ENCODE measurements around the gene AHCTF1.
"Not testable (repeated sequence)": the region's sequence is repeated elsewhere in the genome, so short reads cannot be mapped to it uniquely, and the experiment has no call there.

The AHCTF1 gene

DNA sequence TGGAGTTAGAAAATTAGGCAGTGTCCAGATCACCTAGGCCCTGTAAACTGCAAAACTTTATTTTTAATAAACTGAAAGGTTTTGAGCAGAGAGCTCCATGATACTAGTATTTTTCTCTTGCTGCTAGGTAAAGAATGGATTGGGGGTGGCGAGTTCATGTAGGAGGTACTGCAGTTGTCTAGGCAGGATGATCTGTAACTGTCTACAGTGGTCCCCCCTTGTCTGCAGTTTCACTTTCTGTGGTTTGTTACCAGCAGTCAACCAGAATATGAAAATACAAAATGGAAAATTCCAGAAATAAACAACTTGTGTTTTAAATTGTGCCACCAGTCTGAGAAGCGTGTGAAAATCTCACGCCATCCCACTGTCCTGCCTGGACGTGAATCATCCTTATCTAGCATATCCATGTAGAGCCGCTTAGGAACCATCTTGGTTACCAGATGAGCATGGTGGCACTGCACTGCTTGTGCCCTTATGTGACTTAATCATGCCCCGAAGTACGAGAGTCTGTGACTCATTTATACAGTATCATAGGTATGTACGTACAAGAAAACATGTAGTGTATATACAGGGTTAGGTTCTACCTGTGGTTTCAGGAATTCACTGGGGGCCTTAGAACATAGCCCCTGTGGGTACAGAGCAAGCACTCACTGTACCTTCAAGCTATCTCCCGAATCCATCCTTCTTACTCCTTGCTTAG, 94.2 kb downstream of the AHCTF1 start:
- no peak for DNase-seq (ENCODE audit: low read depth)

DNA sequence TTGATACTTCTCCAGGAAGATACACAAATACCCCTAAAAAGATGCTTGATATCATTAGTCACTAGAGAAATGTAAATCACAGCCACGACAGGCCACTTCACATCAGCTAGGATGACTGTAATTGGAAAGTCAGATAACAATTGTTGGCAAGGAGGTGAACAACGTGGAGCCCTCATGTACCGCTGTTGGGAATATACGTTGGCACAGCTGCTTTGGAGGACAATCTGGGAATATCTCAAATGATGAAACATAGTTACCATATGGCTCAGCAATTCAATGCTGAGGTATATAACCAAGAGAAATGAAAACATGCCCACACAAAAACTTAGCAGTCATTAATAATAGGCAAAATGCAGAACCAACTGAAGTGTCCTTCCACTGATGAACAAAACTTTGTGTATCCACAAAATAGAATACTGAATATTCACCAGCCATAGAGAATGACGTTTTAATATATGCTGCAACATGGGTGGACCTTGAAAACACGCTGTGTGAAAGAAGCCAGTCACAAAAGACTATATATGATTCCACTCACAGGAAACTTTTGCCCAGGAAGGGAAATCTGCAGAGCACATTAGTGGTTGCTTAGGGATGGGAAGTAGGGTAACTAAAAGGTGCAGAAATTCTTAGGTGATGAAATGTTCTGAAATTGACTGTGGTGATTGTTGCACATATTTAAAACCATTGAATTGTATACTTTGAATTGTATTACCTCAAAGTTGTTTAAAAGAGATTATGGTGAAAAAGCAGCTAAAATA, 95.4 kb downstream of the AHCTF1 start:
- no peak for DNase-seq (ENCODE audit: low read depth)

DNA sequence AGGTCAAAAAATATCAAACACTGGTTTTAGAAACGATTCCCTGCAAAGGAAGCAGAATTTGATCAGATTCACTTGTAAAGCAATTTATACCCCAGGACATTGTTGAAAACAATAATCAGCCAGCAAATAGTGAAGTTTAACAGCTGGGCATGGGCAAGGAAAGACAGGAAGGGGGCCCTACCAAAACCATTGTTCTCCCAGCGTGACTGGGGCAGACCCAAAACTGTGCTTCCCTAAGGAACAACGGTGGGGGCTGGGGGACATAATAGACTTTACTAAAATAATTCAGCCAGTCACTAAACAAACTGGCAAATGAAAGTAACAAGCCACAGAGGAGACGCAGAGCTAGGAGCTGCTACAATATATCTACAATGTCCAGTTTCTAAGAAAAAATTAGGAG, 100.2 kb downstream of the AHCTF1 start:
- DNase-seq (ENCODE audit: low read depth) = no peak

DNA sequence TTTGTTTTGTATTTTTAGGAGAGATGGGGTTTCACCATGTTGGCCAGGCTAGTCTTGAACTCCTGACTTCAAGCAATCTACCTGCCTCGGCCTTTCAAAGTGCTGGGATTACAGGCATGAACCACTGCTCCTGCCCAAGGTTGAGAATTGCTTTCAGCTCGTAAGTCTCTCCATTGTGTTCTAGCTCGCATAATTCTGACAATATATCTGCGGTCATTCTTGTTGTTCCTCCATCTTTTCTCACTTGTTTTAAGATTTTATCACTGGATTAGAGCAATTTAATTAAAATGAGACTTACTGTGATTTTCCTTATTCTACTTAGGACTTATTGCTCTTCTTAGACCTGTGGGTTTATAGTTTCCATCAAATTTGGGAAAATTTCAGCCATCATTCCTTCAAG, 102.9 kb downstream of the AHCTF1 start:
- DNase-seq (ENCODE audit: low read depth) = no peak

DNA sequence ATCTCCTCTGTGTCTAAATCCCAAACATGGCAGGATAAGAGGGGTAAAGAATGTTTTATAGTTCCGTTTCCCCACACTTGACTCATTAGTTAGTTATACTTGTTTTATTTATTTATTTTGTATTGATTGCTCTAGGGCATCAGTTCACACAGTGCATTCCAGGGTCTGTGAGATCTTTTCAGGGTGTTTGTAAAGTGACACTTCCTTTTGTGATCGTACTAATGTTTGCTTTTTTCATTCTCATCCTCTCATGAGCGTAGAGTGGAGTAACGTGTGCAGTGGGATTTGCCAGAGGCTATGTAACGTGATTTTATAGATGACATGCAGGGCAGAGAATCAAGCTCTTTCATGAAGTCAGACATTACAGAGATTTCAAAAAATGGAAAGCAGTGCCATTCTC, 104.4 kb downstream of the AHCTF1 start:
- DNase-seq (ENCODE audit: low read depth) = no peak

DNA sequence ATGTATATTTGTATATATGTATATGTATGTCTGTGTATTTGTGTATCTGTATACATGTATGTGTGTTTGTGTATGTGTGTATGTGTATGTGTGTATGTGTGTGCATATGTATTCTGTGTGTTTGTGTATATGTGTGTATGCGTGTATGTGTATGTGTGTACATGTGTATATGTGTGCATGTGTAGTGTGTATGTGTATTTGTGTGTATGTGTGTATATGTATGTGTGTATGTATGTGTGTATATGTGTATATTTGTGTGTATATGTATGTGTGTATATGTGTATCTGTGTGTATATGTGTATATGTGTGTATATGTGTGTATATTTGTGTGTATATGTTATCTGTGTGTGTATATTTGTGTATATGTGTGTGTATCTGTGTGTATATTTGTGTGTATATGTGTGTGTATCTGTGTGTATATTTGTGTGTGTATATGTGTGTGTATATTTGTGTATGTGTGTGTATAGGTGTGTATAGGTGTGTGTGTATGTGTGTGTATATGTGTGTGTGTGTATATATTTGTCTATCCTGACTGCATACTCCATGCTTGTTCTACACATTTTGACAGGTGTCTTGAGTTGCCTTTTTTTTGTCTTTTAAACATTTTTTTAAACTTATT, 106.1 kb downstream of the AHCTF1 start:
- DNase-seq (ENCODE audit: low read depth) = no peak

DNA sequence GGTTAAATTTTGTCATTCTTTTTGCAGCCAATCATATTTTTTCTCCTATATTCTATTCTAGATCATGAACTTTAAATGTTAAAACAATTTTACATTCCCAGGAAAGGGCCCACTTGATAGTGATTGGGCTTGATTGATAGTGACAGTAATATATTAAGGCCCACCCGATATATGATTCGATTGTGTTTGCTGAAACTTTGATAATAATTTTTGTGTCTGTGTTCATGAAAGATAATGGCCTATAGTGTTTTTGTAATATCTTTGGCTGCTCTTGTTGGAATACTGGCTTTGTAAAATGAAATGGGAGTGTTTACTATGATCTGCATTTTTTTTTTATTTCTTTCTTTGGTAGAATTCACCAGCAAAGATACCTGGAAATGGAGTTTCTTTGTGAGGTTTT, 107.2 kb downstream of the AHCTF1 start:
- DNase-seq (ENCODE audit: low read depth) = no peak

DNA sequence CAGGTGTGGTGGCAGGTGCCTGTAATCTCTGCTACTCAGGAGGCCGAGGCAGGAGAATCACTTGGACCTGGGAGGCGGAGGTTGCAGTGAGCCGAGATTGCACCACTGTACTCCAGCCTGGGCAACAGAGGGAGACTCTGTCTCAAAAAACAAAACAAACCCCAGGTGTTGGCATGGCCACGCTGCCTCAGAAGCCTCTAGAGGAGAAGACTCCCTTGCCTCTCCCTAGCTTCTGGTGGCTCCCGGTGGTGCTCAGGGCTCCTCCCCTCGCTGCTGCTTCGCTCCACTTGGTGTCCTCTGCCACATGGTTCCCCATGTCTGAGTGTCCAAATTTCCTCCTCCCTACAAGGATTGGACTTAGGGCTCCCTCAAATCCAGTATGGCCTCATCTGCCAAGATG, 109.6 kb downstream of the AHCTF1 start:
- DNase-seq (ENCODE audit: low read depth) = not testable (repeated sequence)

DNA sequence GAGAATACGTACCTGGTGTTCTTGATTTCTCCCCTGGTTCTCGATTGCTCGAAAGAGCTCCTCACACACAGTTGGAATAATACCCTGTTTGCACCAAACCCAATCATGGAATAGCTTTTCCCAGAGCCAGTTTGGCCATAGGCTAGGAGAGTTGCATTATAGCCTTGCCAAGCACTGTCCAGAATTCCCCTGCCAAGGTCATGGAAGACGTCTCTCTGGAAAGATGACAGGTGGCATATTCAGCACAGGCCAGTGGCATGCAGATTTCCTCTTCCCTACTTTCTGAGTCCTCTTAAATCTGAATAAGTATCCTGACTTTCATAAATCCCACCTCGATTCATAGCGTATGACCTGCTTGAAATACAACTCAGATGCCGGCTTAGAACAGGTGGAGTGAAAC, 111.1 kb downstream of the AHCTF1 start:
- no peak for DNase-seq (ENCODE audit: low read depth)

DNA sequence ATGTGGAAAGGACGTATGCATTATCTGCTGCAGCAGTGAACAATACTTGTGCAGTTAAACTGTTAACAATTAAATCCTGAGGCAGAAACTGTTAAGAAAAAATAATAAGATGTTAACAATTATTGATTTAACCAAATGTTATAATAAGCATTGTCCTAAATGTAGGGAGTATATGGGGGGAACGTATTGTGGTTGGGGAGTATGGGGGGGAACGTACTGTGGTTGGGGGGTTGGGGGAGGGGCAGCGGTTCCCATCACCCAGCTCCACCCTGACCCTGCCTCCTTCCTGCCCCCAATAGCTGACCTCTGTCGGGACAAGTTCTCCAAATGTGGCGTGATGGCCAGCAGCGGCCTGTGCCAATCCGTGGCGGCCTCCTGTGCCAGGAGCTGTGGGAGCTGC, 114.0 kb downstream of the AHCTF1 start:
- DNase-seq (ENCODE audit: low read depth) = not testable (repeated sequence)

DNA sequence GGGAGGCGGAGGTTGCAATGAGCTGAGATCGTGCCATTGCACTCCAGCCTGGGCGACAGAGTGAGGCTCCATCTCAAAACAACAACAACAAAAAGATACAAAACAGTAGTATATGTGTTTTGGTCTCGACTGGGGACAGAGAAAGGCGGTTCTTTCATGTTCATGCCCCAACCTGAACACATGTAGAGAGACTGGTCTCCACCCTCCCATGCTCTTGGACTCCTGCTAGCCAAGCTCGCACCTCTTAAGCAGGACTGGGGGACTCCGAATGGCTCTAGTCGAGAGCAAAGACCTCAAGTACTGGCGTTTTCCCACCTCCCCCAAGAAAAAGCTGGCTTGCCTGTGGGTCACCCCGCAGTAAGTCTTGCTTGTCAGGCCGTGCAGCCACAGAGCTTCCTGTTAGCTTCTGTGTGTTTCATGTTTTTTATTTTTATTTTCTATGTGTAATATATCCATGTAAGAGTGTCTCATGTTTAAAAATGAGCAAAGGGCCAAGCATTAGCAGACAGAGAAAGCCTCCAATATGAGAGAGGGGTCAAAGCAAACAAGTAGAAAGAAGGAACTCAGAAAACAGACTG, 116.0 kb downstream of the AHCTF1 start:
- no peak for DNase-seq (ENCODE audit: low read depth)

DNA sequence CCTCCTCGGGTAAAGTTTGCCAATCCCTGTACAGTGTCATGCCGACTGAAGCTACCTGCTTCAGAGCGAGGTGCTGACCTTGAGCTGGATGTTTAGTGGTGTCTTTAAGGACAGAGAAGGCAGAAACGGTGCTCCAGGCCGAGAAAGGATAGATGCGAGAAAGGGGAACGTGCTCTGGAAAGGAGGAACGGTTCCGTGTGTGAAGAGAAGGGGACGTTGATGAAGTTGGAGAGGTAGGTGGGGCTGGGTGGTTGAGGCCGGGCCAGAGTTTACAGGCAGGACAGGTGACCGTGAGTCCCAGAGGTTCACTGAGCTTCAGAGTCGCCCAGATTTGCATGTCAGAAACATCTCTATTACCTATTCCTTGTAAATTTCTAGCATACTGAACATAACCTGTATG, 116.9 kb downstream of the AHCTF1 start:
- DNase-seq (ENCODE audit: low read depth) = no peak

DNA sequence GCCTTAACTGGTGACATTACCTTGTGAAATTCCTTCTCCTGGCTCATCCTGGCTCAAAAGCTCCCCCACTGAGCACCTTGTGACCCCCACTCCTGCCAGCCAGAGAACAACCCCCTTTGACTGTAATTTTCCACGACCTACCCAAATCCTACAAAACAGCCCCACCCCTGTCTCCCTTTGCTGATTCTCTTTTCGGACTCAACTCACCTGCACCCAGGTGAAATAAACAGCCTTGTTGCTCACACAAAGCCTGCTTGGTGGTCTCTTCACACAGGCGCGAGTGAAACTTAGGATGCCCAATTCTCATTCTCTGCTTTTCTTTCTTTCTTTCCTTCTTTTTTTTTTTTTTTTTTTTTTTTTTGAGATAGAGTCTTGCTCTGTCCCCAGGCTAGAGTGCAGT, 118.4 kb downstream of the AHCTF1 start:
- DNase-seq (ENCODE audit: low read depth) = not testable (repeated sequence)

DNA sequence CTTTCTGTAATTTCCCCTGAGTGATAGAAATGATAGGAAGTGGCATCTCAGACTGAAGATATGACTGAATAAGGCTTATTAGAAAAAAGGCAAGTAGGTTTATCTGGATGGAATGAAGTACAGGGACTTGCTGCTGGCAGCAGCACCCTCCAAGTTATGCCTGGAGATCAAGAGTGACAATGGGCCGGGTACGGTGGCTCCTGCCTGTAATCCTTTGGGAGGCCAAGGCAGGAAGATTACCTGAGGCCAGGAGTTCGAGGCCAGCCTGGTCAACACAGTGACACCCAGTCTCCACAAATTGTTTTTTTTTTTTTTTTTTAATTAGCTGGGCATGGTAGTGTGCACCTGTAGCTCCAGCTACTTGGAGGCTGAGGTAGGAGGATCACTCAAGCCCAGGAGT, 119.8 kb downstream of the AHCTF1 start:
- no peak for DNase-seq (ENCODE audit: low read depth)

DNA sequence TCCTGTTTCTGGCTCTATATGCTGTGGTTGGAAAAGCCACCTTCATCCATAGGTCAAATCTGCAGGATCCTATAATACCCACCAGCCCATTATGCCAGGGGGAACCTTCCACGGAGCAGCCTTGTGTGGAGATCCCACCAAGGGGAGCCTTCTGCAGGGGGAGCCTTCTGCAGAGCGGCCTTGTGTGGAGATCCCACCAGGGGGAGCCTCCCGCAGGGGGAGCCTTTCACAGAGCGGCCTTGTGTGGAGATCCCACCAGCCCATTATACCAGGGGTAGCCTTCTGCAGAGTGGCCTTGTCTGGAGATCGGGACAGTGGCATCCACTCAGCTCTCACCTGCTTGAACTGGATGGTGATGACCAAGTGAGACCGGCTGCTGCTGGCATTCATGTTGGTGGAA, 122.3 kb downstream of the AHCTF1 start:
- DNase-seq (ENCODE audit: low read depth) = no peak

DNA sequence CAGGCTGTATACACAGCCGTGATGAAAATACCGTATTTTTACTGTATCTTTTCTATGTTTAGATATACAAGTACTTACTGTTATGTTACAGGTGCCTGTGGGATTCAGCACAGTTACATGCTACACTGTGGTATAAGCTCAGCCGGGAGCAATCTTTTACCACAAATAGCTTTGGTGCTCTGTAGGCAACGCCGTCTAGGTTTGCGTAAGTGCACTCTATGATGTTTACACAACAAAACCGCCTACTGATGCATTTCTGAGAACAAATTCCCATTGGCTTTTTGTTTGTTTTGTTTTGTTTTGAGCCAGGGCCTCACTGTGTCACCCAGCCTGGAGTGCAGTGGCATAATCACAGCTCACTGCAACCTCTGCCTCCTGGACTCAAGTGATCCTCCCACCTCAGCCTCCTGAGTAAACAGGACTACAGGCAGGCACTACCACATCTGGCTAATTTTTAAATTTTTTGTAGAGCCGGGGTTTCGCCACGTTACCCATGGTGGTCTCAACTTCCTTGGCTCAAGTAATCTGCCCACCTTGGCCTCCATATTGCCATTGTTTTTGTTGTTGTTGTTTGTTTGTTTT, 126.5 kb downstream of the AHCTF1 start:
- DNase-seq (ENCODE audit: low read depth) = no peak

DNA sequence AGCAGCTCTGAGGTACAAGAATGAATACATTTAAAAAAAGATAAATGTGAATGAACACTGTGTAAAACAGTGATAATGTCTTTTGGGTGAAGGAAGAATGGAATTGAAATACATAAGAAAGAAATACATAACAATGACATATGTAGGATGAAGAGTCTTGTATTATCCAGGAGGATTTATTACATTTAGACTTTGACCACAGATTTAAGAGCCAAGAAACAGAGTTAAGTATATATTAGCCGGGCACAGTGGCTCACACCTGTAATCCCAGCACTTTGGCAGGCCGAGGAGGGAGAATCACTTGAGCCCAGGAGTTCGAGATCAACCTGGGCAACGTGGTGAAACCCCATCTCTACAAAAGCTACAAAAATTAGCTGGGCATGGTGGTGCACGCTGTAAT, 127.9 kb downstream of the AHCTF1 start:
- DNase-seq (ENCODE audit: low read depth) = no peak

DNA sequence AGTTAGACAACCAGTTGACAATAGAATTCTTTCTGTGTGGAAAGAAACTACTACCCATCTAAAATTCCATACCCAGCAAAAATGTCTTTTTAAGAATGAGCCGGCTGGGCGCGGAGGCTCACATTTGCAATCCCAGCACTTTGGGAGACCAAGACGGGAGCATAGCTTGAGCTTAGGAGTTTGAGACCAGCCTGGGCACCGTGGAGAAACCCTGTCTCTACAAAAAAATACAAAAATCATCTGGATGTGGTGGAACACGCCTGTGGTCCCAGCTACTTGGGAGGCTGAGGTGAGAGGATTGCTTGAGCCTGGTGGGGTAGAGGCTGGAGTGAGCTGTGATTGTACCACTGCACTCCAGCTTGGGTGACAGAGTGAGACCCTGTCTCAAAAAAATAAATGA, 128.4 kb downstream of the AHCTF1 start:
- no peak for DNase-seq (ENCODE audit: low read depth)

DNA sequence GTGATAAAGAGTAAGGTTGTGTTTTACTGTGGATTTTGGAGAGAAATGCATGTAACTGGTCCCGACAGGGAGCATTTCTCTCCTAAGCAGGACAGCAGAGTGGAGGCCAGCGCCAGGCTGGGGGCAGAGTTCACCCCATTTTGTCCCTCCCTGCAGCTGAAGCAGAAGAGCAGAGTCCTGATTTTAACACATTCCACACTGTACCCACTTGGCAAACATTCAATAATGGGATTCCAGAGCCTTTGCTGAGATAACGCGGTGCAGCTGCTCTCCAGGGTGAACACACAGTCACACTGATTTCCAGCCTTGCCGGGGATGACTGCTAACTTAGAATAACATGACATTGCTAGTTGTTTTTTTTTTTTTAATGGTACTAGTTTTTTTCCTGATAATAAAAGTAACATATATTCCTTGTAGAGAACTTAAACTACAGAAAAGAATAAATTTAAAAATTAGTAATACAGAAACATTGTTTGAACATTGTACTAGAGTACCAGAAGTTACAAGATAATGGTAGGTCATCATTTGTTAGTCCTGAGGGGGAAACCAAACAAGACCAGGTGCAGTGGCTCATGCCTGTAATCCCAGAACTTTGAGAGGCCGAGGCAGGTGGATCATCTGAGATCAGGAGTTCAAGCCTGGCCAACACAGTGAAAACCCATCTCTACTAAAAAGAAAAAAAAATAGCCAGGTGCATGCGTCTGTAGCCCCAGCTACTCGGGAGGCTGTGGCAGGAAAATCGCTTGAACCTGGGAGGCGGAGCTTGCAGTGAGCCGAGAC, 130.3 kb downstream of the AHCTF1 start:
- DNase-seq (ENCODE audit: low read depth) = no peak

DNA sequence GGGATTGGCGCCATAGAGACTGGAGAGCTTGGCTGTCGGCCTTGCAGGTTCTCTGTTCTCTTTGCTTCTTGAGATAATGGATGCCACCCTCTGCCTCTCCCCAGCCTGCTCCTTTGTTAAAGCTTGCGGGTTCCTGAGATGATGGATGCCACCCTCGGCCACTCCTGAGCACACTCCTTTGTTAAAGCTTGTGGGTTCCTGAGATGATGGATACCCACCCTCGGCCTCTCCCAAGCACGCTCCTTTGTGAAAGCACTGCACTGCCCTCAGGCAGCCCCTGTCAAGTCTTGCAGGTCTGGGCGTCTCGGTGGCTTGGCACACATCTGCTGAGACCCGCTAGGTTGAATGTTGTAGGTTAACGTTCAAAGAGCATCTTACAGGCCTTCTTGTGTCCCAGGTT, 131.0 kb downstream of the AHCTF1 start:
- no peak for DNase-seq (ENCODE audit: low read depth)

DNA sequence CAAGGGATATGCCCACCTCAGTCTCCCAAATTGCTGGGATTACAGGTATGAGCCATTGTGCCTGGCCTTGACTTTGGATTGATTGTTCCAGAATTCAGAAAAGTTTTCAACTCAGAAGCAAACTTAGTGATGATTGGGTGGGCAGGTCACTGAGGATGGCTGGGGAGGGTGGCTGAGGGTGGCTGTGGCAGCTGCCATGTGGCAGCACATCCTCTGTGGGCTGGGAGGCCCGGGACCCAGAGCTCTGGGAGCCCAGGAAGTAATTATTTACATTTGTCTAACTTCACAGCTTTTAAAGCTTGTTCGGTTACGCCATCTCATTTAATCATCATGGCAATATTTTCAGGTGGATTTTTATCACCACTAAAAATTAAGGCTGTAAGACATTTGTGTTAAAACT, 131.4 kb downstream of the AHCTF1 start:
- DNase-seq (ENCODE audit: low read depth) = no peak
